Measurements from ENCODE around the gene MED13L.

MED13L gene

DNA sequence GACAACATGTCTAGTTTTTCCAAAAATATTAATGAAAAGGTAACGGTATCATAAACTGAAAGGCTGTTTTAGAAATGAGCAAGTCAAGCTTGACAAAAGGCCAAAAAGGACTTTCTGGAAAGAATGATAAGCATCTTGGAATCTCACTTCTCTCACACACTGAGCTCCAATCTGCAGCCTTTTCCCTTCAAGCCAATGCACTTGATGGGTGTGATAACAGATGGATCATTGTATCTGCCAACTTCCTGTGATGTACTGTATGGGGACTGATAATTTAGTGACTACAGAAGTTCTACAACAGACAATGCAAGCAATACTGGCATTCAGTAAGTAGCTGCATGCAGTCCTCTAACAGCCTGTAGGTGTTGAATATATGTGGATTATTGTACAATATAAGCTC is 147.1 kb downstream of the MED13L start:
- no peak for DNase-seq (ENCODE audit: low read depth)

DNA sequence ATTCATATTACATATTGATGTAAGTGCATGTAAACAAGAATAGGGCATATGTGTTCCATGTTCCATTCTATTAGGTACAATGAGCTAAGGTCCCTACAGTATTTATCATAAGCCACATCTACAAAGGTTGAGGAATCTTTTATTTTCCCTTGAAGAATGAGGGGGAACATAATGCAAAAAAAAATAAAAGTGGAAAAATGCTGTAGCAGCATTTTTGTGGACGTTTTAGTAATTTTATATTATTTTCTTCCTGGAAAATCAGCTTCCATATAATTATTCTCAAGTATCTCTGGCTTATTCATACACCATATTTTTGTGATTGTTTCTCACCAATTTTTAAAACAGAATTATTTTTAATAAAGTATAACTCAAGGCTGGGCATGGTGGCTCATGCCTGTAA is 148.7 kb downstream of the MED13L start:
- DNase-seq (ENCODE audit: low read depth) = no peak

DNA sequence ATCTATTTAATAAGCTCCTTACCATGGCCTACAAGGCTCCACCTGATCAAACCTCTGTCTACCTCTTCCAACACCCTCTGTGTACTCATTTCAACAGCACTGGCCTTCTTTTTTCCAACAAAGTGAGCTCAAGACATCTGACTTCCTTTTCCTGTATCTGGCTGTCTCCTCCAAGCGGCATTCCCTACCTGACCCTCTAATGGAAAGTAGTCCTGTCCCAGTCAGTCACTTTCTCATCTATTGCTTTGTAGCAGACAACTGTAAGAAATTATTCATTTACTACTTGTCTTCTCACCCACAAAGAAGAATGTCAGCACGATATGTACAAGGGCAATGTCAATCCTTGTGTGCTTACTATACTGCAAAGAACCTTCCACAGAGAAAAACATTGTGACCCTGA is 149.6 kb downstream of the MED13L start:
- no peak for DNase-seq (ENCODE audit: low read depth)

DNA sequence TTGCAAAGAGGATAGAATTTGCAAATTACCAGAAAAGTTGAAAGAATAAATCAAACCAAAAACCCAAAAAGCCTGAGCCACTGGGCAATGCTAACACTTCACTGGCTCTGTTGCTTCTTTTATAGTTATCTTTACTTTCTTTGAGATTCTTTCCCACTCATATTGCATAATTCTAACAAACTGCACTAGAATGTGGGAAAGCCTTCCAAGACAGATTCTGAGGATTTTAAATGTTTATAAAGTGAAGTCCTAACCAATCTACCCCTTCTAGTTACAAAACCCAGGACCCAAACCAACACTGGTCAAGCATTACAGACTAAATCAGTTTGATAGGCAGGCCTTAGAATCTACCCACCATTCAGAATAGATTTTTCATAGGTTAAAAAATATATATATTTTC is 150.9 kb downstream of the MED13L start:
- peak; percentile 75 for DNase-seq (ENCODE audit: low read depth)

DNA sequence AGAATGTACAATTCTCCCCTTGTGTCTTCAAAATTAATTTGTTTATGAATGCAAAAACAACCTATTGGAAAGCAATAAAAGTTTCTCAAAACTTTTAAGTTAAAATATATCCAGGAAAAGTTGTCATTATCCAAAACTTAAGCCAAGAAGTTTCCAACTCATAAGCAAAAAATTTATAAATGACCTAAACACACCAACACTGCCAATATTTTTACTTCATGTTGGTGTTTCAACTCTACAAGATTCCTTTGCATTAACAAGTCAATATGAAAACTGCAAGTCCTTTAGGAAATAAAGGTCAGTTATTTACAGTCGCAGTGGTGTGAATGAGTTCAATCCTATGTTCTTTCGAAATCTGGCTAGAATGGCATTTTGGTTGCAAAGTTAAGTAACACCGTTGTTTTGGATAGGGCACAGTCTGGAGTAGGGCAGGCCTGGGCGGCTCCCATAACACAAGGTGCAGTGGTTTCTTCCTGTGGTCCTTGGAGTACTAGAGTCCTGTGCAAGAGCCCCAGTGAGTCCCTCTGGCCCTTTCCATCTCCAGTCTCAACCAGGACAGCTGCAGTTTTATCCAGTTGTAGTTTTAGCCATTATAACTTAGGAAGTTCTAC is 151.4 kb downstream of the MED13L start:
- DNase-seq (ENCODE audit: low read depth) = no peak

DNA sequence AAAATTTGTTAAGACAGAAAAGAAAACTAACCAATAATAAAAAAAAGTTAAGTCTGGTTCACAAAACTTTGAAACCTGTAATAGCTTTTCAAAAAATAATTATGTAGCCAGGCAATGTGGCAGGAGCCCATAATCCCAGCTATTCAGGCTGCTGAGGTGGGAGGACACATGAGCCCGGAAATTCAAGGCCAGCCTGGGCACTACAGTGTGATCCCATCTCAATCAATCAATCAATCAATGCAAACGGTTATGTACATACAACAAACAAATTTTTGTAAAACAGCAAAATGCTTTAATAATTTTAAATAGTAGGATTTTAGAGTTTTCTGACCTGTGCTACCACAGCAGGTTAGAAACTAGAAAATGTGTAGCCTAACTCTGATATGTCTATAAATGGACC is 152.4 kb downstream of the MED13L start:
- DNase-seq (ENCODE audit: low read depth) = no peak

DNA sequence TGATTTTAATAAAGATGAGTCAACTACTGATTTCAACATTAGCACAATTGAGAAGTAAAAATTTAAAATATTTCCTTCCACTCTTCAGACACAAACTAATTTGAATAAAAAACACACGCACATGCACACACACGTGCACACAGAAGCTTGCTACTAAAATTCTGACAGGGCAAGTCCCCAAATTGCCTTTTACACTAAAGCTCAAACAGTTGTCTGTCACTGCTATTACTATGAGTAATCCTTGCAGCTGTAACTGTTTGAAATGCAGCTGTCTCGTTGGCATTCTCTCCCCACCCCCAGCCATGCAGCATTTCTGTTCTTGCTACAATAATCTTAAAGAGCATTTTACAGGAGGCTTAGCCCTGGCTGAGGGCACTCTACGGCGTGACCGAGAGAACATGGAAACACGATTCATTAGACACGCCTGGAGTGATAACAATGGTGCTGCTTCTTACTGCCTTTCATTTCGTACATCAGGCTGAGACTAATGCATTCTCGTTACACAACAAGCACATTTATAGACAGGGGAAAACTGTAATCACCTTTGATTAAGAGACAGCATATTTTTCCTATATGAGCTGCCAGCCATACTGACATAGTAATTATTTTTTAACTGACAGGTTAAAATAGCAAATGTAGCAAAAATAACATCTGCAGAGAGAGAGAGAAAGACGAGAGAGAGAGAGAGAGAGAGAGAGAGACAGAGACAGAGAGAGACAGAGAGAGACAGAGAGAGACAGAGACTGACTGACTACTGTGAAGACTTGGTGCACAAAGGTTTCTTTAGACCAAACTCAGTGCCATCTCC is 153.8 kb downstream of the MED13L start:
- peak; percentile 68 for DNase-seq (ENCODE audit: low read depth)

DNA sequence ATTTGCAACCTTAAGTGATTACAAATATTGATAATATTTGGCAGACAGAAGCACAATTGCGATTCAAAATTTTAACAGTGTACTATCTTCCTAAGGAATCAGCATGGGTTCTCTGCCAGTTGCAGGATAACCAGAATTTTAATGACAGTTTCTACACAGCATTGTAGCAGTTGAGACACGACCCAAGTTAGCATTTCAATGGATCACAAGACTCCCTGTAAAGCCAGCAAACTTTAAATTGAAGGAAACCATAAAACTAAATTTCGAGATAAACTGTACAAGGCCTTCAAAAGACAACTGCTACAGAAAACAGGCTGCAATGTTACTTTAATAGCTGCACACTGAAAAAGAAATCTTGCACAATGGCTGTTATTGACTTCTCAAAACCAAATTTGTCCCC is 154.9 kb downstream of the MED13L start:
- DNase-seq (ENCODE audit: low read depth) = no peak

DNA sequence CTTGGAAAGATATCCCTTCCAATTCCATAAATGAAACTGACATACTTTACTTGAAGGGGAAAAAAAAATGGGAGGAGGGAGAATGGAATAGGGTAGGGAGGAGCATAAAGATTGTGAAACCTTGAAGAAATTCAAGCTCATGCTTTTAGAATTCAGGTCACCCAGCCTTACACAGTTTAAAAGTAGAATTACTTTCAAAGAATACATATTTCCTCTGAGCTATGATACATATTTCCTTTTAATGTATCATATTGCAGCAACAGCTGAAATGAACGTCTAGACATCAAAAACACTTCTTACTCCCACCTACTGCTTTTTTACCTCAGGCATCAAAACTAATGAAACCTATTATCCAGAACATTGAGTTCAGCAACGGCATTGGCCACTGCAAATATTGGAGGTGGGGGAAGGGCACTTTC is 156.0 kb downstream of the MED13L start:
- DNase-seq (ENCODE audit: low read depth) = peak; percentile 80

DNA sequence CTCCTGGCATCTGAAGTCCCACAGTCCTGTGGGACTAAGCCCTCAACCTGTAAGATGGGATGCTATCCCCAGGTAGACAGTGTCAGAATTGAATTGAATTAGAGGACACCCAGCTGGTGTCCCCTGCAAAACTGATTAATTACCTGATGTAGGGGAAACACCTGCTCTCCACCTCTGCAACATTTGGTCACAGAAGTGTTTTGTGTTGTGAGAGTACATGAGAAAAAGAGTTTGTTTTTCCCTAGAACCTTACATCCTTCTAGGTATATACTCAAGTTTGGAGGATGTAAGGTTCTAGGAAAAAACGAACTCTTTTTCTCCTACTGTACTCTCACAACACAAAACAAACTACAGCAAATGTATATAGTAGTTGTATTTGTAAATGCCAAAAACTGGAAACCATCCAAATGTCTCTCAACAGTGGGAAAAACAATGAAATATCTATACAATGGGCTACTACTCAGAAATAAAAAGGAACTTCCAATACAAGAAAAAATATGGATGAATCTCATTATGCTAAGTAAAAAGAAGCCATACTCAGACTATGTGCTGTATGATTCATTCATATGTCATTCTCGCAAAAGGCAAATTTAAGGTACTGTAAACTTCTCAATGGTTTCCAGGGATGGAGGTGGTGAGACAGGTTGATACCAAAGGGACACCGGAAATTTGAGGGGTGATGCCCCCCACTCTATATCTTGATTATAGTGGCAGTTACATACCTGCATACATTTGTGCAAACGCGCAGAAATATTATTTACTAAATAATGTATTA is 160.7 kb downstream of the MED13L start:
- DNase-seq (ENCODE audit: low read depth) = no peak

DNA sequence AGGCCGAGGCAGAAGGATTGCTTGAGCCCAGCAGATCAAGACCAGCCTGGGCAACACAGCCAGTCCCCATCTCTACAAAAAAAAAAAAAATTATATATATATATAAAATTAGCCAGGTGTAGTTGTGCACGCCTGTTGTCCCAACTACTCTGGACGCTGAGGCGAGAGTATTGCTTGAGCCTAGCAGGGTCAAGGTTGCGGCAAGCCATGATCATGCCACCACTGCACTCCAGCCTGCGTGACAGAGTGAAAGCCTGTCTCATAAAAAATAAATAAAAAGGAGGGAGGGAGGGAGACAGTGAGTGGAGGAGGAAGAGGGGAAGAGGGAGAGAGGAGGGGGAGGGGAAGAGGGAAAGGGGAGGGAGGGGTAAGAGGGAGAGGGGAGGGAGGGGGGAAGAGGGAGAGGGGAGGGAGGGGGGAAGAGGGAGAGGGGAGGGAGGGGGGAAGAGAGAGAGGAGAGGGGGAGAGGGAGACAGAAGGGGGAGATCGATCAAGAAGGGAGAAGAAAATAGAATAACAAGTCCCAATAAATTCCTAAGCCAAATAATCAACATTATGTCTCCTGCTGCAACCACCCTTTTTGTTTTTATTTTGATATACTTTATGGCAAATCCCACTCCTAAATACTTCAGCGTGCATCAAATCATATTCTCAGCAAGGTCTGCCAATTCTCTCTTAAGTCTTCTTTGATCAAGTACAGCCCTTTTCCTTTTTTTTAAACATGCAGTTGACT is 163.9 kb downstream of the MED13L start:
- DNase-seq (ENCODE audit: low read depth) = no peak

DNA sequence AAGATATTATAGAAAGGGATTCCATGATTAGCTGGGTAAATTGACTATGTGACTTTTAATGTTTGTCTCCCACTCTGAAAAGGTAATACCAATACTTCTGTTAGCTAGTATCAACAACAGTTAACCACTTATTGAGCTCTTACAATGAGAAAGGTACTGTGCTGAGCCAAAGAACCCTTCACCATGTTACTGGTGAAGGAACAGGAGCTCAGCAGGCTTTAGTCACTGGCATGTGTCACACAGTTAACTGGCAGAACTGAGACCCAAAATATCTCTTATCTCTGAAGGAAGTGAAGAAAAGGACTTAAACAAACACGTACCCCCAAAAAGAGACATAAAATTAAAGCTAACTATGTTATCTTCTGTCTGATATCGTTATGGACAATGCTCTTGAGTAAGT is 170.6 kb downstream of the MED13L start:
- no peak for DNase-seq (ENCODE audit: low read depth)

DNA sequence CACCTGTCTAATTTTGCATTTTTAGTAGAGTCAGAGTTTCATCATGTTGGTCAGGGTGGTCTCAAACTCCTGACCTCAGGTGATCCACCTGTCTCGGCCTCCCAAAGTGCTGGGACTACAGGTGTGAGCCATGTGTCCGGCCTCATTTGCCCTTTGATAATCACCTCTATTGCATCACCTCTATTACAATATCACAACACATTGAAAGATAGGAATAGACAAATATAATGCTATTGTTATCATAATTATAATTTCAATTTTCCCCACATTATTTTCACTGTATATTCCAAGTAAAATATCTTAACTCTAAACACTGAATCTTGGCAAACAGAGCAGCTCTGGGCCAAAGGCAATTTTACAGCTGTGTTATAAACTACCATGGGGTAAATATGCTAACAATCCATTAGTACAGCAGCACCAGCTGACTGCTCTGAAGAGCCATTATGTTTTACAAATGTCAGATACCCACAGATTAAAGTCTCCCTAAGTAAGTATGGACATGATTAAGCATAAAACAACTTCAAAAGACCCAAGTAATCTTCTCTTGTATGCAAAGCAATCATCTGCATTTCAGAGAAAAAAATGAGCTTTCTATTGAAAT is 173.2 kb downstream of the MED13L start:
- DNase-seq (ENCODE audit: low read depth) = no peak

DNA sequence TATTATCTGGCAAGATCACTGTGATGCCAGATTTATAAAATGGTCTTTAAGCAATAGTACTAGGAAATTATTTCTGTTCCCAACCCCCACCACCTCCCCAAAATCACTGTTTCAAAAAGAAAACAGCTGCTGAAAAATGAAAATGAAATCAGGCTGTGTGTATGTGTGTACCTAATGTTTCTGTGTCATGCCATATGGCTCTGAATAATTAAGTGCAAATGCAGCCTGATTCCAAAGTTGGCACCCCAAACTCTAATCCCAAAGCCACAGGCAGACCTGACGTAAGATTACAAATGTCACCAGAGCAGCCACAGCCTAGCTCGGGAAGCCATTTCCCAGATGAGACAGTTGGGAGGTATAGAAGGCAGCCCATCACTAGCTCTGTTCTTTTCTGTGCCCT is 175.5 kb downstream of the MED13L start:
- DNase-seq (ENCODE audit: low read depth) = no peak

DNA sequence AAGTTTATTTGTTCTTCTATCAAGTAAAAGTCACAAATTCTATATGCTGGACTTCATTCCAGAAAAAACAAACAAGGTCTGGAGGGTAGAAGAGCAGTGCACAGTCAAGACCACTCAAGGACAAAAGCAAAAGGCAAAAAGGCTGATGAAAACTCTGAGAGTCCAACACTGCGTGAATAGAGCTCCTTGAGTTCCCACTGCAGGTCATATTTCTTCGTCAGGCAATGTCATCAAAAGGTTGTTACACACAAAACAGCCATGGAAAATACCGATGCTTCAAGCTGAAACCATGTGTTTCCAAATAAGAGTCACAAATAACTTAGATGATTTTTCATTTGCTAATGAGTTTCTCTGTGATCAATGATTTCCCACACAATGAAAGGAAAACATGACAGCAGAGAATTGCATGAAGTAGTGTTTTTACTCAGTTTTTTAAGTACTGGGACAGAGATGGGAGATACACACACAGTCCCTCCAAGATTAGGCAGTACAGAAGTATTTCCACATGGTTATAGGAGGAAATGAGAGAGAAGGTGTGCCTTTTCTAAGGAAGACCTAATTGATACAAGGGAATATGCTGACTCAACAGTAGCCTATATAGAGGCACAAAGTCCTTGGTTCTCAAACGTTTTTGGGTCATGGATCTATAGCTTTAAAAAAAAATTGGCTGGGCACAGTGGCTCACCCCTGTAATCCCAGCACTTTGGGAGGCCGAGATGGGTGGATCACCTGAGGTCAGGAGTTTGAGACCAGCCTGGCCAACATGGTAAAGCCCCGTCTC is 177.7 kb downstream of the MED13L start:
- no peak for DNase-seq (ENCODE audit: low read depth)

DNA sequence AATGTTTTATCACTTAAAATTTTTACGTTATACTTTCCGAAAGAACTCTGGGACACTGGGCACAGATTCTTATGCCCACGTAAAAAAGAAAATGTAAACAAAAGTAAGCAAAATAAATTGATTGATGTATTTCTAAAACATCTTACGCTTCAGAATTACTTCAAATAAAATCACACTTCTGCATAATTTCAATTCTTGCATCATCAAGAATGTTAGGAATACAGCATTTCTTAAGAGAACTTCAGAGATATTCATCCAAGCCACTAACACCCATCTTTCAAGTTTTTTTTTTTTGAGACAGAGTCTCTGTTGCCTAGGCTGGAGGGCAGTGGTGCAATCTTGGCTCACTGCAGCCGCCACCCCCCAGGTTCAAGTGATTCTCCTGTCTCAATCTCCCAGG is 180.6 kb downstream of the MED13L start:
- DNase-seq (ENCODE audit: low read depth) = peak; percentile 32

DNA sequence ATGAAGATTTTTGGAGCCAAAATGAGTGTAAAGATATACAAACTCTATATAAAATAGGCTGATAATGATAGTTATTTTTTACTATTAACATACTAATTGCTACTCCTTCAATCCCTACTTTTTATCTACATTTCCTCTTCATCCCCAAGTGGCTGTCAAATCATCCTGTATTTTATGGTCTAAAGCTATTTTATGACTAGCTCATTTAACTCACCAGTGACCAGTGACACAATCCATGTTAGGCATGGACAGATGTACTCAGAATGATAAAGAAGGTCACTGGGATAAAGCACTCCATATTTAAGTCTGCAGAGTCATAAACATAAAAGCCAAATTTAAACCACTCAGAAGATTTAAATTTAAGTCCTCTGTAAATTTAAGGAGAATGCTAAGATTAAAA is 183.0 kb downstream of the MED13L start:
- no peak for DNase-seq (ENCODE audit: low read depth)

DNA sequence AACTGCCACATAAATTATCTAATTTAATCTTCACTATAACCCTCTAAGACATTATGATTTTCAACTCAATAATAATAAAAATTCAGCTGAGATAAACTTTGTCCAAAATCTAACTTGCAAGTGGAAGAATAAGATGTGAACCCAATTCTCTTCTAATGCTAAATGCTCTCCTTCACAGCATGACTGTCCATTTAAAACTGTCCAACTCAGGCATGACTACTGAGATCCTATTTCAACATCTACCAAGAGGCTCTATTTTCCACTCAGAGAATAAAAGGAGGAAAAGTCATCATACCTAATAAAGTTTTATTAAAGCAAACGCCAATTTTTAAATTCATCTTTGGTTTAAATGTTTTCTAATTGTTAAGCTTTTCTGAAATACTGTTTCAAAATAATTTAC is 183.6 kb downstream of the MED13L start:
- peak; percentile 19 for DNase-seq (ENCODE audit: low read depth)

DNA sequence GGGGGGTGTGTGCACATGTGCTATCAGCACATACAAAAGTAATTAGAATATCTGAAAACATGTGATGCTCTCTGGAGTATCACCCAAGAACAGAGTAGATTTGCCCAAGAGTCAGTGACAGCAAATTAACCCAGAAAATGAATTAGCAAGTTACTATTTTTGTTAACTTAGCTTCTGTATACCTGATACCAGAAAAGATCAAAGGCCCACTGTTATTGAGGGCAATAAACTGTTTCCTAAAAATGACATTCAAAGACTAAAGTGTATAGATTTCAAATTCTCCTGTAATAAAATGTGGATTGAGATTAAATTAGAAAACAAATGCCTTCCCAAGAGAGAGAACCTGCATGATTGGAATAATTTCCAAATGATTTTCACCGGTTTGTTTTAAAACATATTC is 184.7 kb downstream of the MED13L start:
- no peak for DNase-seq (ENCODE audit: low read depth)

DNA sequence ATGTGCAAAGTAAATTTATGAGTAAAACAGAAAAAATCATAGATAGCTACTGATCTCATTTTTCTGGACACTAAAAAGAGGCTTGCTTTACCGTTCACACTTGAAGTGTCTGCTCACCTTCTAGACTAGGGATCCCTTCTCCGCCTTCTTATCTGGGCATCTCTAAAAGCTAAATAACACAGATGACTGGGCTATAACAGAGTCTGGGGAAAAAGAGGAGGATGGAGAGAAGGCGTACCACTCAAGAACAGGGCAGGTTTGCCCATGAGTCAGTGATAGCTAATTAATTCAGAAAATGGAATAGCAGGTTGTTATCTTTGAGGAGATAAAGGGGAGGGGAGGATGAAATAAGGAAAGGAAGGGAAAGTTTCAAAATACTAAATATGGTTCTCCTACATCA is 185.3 kb downstream of the MED13L start:
- peak; percentile 33 for DNase-seq (ENCODE audit: low read depth)

DNA sequence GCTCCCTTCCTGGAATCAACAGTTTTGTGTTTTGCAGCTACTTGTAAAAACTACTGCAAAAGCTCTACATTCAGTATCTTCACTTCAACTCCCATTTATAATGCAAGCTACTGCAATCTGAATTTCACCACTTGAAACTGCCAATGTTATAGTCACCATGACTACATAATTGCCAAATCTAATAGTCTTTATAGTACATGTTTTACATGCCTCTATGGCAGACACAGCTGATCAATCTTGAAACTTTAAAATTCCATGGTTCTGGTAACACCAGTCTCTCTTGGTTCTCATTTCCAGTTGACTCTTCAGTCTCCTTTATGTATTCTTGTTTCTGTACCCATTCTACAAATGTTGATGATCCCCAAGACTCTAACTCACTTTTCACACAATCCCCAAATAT is 185.9 kb downstream of the MED13L start:
- DNase-seq (ENCODE audit: low read depth) = no peak

All from amniotic epithelial cell (primary cell).